ENCODE results near the gene ADORA3. TPM values are rescaled to one million over a fixed set of nuclear protein-coding genes. Genes with fewer than 3 reads are reported as not detected.

Gene ADORA3
- polyA plus RNA-seq, 1 donor from 2014 or later: not detected

- H3K9me2 ChIP-seq (ENCODE audit: insufficient read depth, low read length): no peaks in the 10 kb centered on the region
- H3K9ac ChIP-seq (ENCODE audit: low read length): no peak overlapping the region
- no peaks in the 10 kb centered on the region for H3F3A ChIP-seq (ENCODE audit: insufficient read depth, low read length, poor library complexity, severe bottlenecking)
- H3K36me3 ChIP-seq (ENCODE audit: insufficient read depth, low read length): no peaks in the 10 kb centered on the region
- H4K20me1 ChIP-seq (ENCODE audit: insufficient read depth): no peaks in the 10 kb centered on the region
- TF ChIP-seq SMC3 (conservative IDR thresholded peaks at IDR 0.05; ENCODE audit: poor library complexity): no peak
- TF ChIP-seq RAD21 (conservative IDR thresholded peaks at IDR 0.05): no peak
- no peak for TF ChIP-seq TAF1 (IDR thresholded peaks at IDR 0.05; ENCODE audit: low read depth)
- TF ChIP-seq EZH2 (IDR thresholded peaks at IDR 0.05; ENCODE audit: borderline replicate concordance, insufficient read depth, low read length, poor library complexity, severe bottlenecking): no peak
- TF ChIP-seq MXI1 (conservative IDR thresholded peaks at IDR 0.05; ENCODE audit: poor library complexity, severe bottlenecking): no peak
- no peak for TF ChIP-seq CTCF (IDR thresholded peaks at IDR 0.05; ENCODE audit: poor library complexity, severe bottlenecking)
- TF ChIP-seq REST (IDR thresholded peaks at IDR 0.05; ENCODE audit: borderline replicate concordance): no peak
- TF ChIP-seq POLR2AphosphoS5 (IDR thresholded peaks at IDR 0.05): no peak
- TF ChIP-seq EP300 (conservative IDR thresholded peaks at IDR 0.05; ENCODE audit: poor library complexity, severe bottlenecking): no peak
- no peak overlapping the region for H3K4me2 ChIP-seq (ENCODE audit: low read length)
- H2AFZ ChIP-seq (ENCODE audit: low read depth, low read length): no peak overlapping the region
- H3K27ac ChIP-seq (ENCODE audit: low read length): no peak overlapping the region
- no peaks in the 10 kb centered on the region for H3K79me2 ChIP-seq (replicated peaks; ENCODE audit: insufficient read depth, low read length)
- no peaks in the 10 kb centered on the region for H3K27me3 ChIP-seq (ENCODE audit: insufficient read depth, low read depth, low read length)
- H3K9me3 ChIP-seq (ENCODE audit: low read length): no peaks in the 10 kb centered on the region
- no peak overlapping the region for H3K4me3 ChIP-seq (ENCODE audit: low read length)
Observed at GRCh38 chr1:111484391-111485026, 18.9 kb downstream of the ADORA3 start.

- Histone ChIP-seq H3K27me3 (ENCODE audit: insufficient read depth, low read depth, low read length) (no peaks in the 10 kb centered on the region), H3K36me3 (ENCODE audit: insufficient read depth, low read length) (no peaks in the 10 kb centered on the region), H3K4me3 (ENCODE audit: low read length) (no peak overlapping the region), H3K4me2 (ENCODE audit: low read length) (no peak overlapping the region), H3F3A (ENCODE audit: insufficient read depth, low read length, poor library complexity, severe bottlenecking) (no peaks in the 10 kb centered on the region), H3K9ac (ENCODE audit: low read length) (no peak overlapping the region), H3K9me2 (ENCODE audit: insufficient read depth, low read length) (no peaks in the 10 kb centered on the region), H4K20me1 (ENCODE audit: insufficient read depth) (no peaks in the 10 kb centered on the region), H3K79me2 (replicated peaks; ENCODE audit: insufficient read depth, low read length) (no peaks in the 10 kb centered on the region), H3K27ac (ENCODE audit: low read length) (no peak overlapping the region), H3K9me3 (ENCODE audit: low read length) (no peaks in the 10 kb centered on the region), H2AFZ (ENCODE audit: low read depth, low read length) (no peak overlapping the region)
- TF ChIP-seq CTCF (IDR thresholded peaks at IDR 0.05; ENCODE audit: poor library complexity, severe bottlenecking) (no peak), TAF1 (IDR thresholded peaks at IDR 0.05; ENCODE audit: low read depth) (no peak), POLR2AphosphoS5 (IDR thresholded peaks at IDR 0.05) (no peak), EZH2 (IDR thresholded peaks at IDR 0.05; ENCODE audit: borderline replicate concordance, insufficient read depth, low read length, poor library complexity, severe bottlenecking) (no peak), SMC3 (conservative IDR thresholded peaks at IDR 0.05; ENCODE audit: poor library complexity) (no peak), REST (IDR thresholded peaks at IDR 0.05; ENCODE audit: borderline replicate concordance) (no peak), RAD21 (conservative IDR thresholded peaks at IDR 0.05) (no peak), EP300 (conservative IDR thresholded peaks at IDR 0.05; ENCODE audit: poor library complexity, severe bottlenecking) (no peak), MXI1 (conservative IDR thresholded peaks at IDR 0.05; ENCODE audit: poor library complexity, severe bottlenecking) (no peak)
Observed at GRCh38 chr1:111483876-111484275, 19.6 kb downstream of the ADORA3 start.

Data from neural cell (in vitro differentiated cells).